Limb (tissue), 2 donors: ENCODE results near the gene NCKIPSD.
A peak's percentile ranks its signal among the peaks of the same experiment; 100 is the strongest.

ENCODE experiments used
- DNase-seq, 2 donors: peaks; one replicate each; pipeline ENCODE4 v3.0.0-alpha.2; 2016; ENCODE audit errors: extremely low spot score in 2 of 2

Gene NCKIPSD

GRCh38 chr3:48648188-48648850, 37.4 kb downstream of the NCKIPSD start:
- no peak for DNase-seq

- no peak for DNase-seq
These were observed 38.0 kb downstream of the NCKIPSD start for GRCh38 chr3:48647714-48648113.

GRCh38 chr3:48644898-48645760, 40.6 kb downstream of the NCKIPSD start:
- no peak for DNase-seq

DNA sequence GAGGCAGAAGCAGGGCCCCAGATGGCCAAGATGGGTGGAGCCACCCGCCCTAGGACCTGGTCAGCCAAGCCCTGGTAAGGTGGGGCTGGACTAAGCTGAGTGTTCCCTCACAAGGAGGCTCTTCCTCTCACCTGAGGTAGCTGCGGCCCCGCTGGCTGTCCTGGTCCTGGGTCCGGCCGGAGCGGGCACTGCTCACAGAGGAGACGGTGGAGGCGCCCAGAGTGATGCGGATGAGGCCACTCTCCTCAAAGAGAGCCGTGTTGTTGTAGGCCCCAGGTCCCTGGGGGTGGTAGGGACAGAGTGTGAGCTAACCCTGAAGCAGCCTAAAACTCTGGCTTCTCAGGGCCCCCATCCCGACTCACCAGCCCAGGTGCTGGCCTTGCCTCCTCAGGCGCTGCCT, 43.1 kb downstream of the NCKIPSD start:
- DNase-seq, result no peak

- no peak for DNase-seq
These were observed 44.3 kb downstream of the NCKIPSD start for GRCh38 chr3:48641396-48641795.

- DNase-seq, result no peak
These were observed 45.6 kb downstream of the NCKIPSD start for GRCh38 chr3:48639944-48640606.

DNA sequence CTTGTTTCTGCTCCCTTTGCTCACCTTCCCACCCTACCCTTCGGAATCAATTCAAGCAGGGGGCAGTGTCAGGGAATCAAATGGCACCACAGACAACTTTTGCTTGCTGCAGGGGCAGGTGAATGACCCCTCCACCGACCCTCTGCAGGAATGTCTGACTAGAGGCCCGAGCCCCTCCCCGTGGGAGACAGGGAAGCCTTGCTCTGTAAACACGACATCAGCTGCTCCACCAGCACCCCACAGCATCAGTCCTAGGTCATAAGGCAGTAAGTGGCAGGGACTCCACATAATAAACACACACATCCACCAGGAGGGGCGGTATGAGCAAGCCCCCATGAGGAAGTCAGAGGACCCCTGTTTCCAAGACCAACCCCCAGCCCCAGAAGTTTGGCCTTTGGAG, 48.4 kb downstream of the NCKIPSD start:
- no peak for DNase-seq

DNA sequence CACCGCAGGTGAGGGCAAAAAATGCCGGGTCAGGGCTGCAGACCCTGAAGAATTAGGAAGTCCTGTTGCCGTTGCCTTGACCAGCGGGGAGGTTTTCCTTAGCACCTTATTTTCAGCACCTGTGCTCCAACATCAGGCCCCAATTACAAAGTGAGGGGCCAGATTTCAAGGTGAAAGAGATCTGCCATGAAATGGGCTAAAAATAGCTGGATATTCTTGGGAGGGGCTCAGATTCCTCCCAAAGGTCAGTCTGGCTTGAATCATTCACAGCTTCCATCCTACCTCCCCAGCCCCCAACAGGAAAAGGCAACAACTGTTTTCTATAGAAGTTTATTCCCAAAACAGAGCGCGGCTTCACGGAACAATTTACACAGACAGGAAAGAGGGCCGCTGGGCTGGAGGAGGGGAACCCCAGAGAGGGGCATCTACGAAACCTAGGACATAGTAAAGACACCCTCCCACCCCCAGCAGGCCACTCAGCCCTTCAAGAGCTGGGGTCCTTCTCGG, 49.5 kb downstream of the NCKIPSD start:
- no peak for DNase-seq

DNA sequence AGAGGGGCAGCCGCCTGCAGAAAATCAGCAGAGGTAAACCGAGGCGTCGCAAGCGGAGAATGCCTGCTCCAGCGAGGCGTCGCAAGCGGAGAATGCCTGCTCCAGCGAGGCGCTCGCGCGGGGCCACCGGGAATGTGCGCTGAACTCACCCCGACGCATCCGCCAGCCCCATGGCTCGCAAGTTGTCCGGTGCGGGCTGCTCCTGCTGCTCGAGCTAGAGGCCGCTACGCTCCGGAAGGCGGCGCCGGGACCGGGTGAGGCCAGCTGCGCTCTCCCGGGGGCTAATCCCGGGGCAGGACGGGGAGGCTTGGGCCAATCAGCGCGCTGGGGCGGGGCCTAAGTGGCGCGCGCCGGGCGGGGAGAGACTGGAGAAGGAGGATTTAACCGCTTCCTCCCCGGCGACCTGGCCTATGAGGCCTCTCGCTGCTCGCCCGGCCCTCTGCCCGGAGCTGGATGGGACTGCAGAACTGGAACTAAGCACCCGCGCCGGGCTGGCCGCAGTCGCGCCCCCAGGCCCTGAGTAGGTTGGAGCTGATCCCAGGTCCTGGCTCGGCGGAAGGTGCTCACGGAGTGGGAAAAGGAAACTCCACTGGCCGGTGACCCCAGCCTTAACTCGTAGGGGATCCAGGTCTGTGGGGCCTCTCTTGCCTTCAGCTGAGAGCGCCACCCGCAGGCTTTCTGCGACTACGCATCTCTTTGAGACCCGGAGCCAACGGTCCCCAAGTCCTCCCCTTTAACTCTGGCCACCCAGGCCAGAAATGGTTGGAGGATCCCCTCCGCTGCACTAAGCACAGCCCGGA, 50.3 kb downstream of the NCKIPSD start, which contains the start of gene SLC26A6:
SLC26A6 (minus strand) TSS at position 240 of the 800 bp plus-strand sequence; CDS start at position 172, 68 bp downstream.
- DNase-seq, result peak; percentile 95 to 98

DNA sequence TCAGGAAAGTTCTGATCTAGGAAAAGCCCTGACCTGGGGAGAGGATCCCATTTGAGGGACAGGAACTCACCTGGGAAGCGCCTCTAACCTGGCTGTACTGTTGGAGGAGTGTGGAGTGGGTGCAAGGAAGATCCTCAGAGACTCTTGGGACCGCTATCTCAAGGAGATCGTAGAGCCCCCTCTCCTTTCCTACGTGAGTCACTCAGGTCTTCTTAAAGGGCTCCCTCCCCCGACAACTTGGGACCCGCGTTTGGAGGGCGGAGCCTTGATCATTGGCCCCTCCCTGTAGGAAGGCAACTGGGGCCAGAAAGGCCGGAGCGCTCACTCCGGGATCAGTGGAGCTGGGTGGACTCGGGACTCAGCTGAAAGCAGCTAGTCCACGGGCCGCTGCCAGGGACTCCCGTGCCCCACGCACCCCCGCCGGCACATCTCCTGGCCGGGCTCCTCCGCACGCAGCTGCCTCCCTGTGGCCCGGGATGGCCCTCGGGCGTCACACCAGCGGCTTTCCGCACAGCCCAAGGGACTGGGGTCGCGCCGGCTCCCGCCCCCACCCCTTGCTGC, 51.0 kb downstream of the NCKIPSD start:
- peak in 1 of 2 donors; percentile 18 for DNase-seq

GRCh38 chr3:48633743-48634142, 52.0 kb downstream of the NCKIPSD start:
- DNase-seq, result no peak

GRCh38 chr3:48633256-48633655, 52.5 kb downstream of the NCKIPSD start:
- no peak for DNase-seq

GRCh38 chr3:48631516-48632448, 53.9 kb downstream of the NCKIPSD start:
- DNase-seq, result no peak

GRCh38 chr3:48630833-48631232, 54.9 kb downstream of the NCKIPSD start:
- DNase-seq, result no peak

DNA sequence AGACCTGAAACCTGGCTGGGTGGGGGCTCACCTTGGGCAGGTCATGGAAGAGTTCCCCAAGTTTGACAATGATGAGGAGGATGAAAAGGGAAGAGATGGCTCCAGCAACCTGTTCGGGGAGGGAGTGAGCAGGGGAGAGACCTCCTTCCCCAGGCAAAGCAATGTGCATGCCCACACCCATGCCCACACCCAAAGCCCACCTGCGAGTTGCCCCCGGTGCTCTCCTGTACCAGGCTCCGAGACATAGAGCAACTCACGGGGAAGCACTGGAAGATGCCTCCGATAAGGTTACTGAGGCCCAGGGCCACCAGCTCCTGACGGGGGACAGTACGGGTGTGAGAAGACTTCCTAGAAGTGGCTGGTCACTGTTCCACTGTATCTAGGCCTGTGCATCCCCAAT, 55.3 kb downstream of the NCKIPSD start:
- DNase-seq, result no peak

DNA sequence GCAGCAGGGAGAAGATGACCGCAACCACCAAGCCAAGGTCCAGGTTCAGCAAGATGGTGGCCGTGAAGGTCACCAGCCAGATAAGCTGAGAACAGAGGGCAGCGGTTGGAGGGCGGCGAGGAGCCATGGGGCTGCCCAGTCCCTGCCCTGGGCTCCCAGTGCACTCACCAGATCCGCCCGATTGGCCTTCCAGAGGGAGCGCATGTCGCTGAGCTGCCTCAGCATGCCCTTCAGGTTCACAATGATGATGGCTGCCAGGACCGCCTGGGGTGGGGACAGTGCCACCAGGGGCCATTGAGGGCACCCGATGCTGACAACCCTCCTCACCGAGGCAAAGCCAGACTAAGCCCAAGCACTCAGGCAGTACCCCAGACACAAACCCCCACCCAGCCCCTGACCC, 55.8 kb downstream of the NCKIPSD start:
- no peak for DNase-seq

- no peak for DNase-seq
These were observed 57.3 kb downstream of the NCKIPSD start for GRCh38 chr3:48628277-48629017.

- DNase-seq, result no peak
These were observed 60.1 kb downstream of the NCKIPSD start for GRCh38 chr3:48625600-48625999.

- no peak for DNase-seq
These were observed 60.9 kb downstream of the NCKIPSD start for GRCh38 chr3:48624767-48625166.
